Neural cell (in vitro differentiated cells): ENCODE results near the gene TMOD1. TPM values are rescaled to one million over a fixed set of nuclear protein-coding genes. Genes with fewer than 3 reads are reported as not detected.

ENCODE experiments used
- H2AFZ ChIP-seq: fragments of 200-600, 300-800 bp; sonication (generic), shearing (Covaris generic); 2 replicates; pipeline ENCODE4 v1.6.0; 2014; ENCODE audit warnings: low read depth, mild to moderate bottlenecking, antibody characterized with exemption, low read length, moderate library complexity
- H3F3A ChIP-seq: fragments of 200-600 bp; shearing (Covaris generic); 2 replicates; pipeline ENCODE4 v1.6.1; 2016; ENCODE audit warnings: mild to moderate bottlenecking, moderate library complexity, mixed read lengths, antibody characterized with exemption, low read length; ENCODE audit not compliant: insufficient read depth, poor library complexity, severe bottlenecking
- H3K27ac ChIP-seq: fragments of 200-600, 300-800 bp; sonication (generic), shearing (Covaris generic); 2 replicates; pipeline ENCODE4 v1.5.1; 2014; ENCODE audit warnings: mild to moderate bottlenecking, low read length, moderate library complexity
- H3K27me3 ChIP-seq: fragments of 300-800, 200-600 bp; sonication (generic), shearing (Covaris generic); 2 replicates; pipeline ENCODE4 v1.6.0; 2014; ENCODE audit warnings: mild to moderate bottlenecking, low read depth, low read length, moderate library complexity; ENCODE audit not compliant: insufficient read depth
- H3K36me3 ChIP-seq: fragments of 300-800, 200-600 bp; sonication (generic), shearing (Covaris generic); 2 replicates; pipeline ENCODE4 v1.5.1; 2014; ENCODE audit warnings: mild to moderate bottlenecking, antibody characterized with exemption, low read length, moderate library complexity; ENCODE audit not compliant: insufficient read depth
- H3K4me2 ChIP-seq: fragments of 300-800, 200-600 bp; sonication (generic), shearing (Covaris generic); 2 replicates; pipeline ENCODE4 v1.6.0; 2014; ENCODE audit warnings: mild to moderate bottlenecking, low read length
- H3K4me3 ChIP-seq: fragments of 300-800, 200-600 bp; sonication (generic), shearing (Covaris generic); 2 replicates; pipeline ENCODE4 v1.5.1; 2014; ENCODE audit warnings: mild to moderate bottlenecking, low read length, moderate library complexity
- H3K79me2 ChIP-seq: fragments of 200-600 bp; shearing (Covaris generic); replicated peaks from 2 replicates; pipeline ENCODE4 v1.6.0; 2014; ENCODE audit warnings: mild to moderate bottlenecking, low read length, moderate library complexity; ENCODE audit not compliant: insufficient read depth
- H3K9ac ChIP-seq: fragments of 300-800, 200-600 bp; sonication (generic), shearing (Covaris generic); 2 replicates; pipeline ENCODE4 v1.6.1; 2016; ENCODE audit warnings: mild to moderate bottlenecking, low read length, mixed read lengths
- H3K9me2 ChIP-seq: fragments of 200-600 bp; shearing (Covaris generic); 2 replicates; pipeline ENCODE4 v1.6.1; 2016; ENCODE audit warnings: mild to moderate bottlenecking, low read length, mixed read lengths; ENCODE audit not compliant: insufficient read depth
- H3K9me3 ChIP-seq: fragments of 200-600, 300-800 bp; sonication (generic), shearing (Covaris generic); 2 replicates; pipeline ENCODE4 v1.6.1; 2016; ENCODE audit warnings: mild to moderate bottlenecking, mixed run types, low read length, moderate library complexity, mixed read lengths
- H4K20me1 ChIP-seq: fragments of 200-600 bp; shearing (Covaris generic); 2 replicates; pipeline ENCODE4 v1.6.1; 2016; ENCODE audit warnings: mild to moderate bottlenecking, mixed run types; ENCODE audit not compliant: insufficient read depth
- CTCF ChIP-seq: fragments of 450-650 bp; IDR thresholded peaks from 2 replicates; pipeline ENCODE4 v1.5.1; 2014; ENCODE audit warnings: antibody characterized with exemption, mild to moderate bottlenecking, moderate library complexity; ENCODE audit not compliant: poor library complexity, severe bottlenecking
- EP300 ChIP-seq: fragments of 450-650 bp; conservative IDR thresholded peaks from 2 replicates; pipeline ENCODE4 v1.6.1; 2014; ENCODE audit warnings: antibody characterized with exemption, mild to moderate bottlenecking, moderate library complexity; ENCODE audit not compliant: poor library complexity, severe bottlenecking
- EZH2 ChIP-seq: fragments of 200-600, 300-800 bp; shearing (Covaris generic), sonication (generic); IDR thresholded peaks from 2 replicates; pipeline ENCODE4 v1.6.1; 2014; ENCODE audit warnings: antibody characterized with exemption, low read length, borderline replicate concordance, mild to moderate bottlenecking; ENCODE audit not compliant: insufficient read depth, poor library complexity, severe bottlenecking
- MXI1 ChIP-seq: fragments of 450-650 bp; conservative IDR thresholded peaks from 2 replicates; pipeline ENCODE4 v1.6.1; 2014; ENCODE audit warnings: antibody characterized with exemption, mild to moderate bottlenecking; ENCODE audit not compliant: poor library complexity, severe bottlenecking
- POLR2AphosphoS5 ChIP-seq: IDR thresholded peaks from 2 replicates; pipeline ENCODE4 v1.6.1; 2012
- RAD21 ChIP-seq: fragments of 450-650 bp; conservative IDR thresholded peaks from 2 replicates; pipeline ENCODE4 v1.6.1; 2014; ENCODE audit warnings: antibody characterized with exemption, mild to moderate bottlenecking, moderate library complexity
- REST ChIP-seq: IDR thresholded peaks from 2 replicates; pipeline ENCODE4 v1.6.1; 2012; ENCODE audit warnings: borderline replicate concordance
- SMC3 ChIP-seq: fragments of 450-650 bp; conservative IDR thresholded peaks from 2 replicates; pipeline ENCODE4 v1.6.1; 2014; ENCODE audit warnings: antibody characterized with exemption, mild to moderate bottlenecking, moderate library complexity; ENCODE audit not compliant: poor library complexity
- TAF1 ChIP-seq: IDR thresholded peaks from 2 replicates; pipeline ENCODE4 v1.6.1; 2012; ENCODE audit warnings: low read depth
- polyA plus RNA-seq: library from polyadenylated mRNA; depleted of rRNA; stranded (reverse); fragments of >200 nt; gene quantifications from 2 replicates; pipeline ENCODE4 v1.2.3, GENCODE V29; 2014

The TMOD1 gene
- polyA plus RNA-seq, 1 donor from 2014 or later, result 0.17 TPM

GRCh38 chr9:97559111-97559514 is 57.6 kb downstream of the TMOD1 start:
- no peak overlapping the region for H3K27ac ChIP-seq
- no peaks in the 10 kb centered on the region for H3K9me3 ChIP-seq
- no peaks in the 10 kb centered on the region for H3F3A ChIP-seq

GRCh38 chr9:97560154-97560553 is 58.7 kb downstream of the TMOD1 start:
- no peak overlapping the region for H2AFZ ChIP-seq
- no peaks in the 10 kb centered on the region for H3K9me2 ChIP-seq
- no peaks in the 10 kb centered on the region for H3K36me3 ChIP-seq
- H3K4me3 ChIP-seq, result no peak overlapping the region
- no peak overlapping the region for H3K27ac ChIP-seq
- H3K27me3 ChIP-seq, result no peaks in the 10 kb centered on the region
- no peak overlapping the region for H3K9ac ChIP-seq
- TF ChIP-seq REST (no peak), SMC3 (no peak), POLR2AphosphoS5 (no peak), CTCF (no peak), RAD21 (no peak)
- no peaks in the 10 kb centered on the region for H3K79me2 ChIP-seq
- no peaks in the 10 kb centered on the region for H4K20me1 ChIP-seq
- no peak overlapping the region for H3K4me2 ChIP-seq
- no peaks in the 10 kb centered on the region for H3F3A ChIP-seq
- no peaks in the 10 kb centered on the region for H3K9me3 ChIP-seq

More at GRCh38 chr9:97559111-97559514, 57.6 kb downstream of the TMOD1 start:
- no peak overlapping the region for H3K4me3 ChIP-seq
- no peak overlapping the region for H3K9ac ChIP-seq
- H3K79me2 ChIP-seq, result no peaks in the 10 kb centered on the region
- H3K36me3 ChIP-seq, result no peaks in the 10 kb centered on the region
- H3K4me2 ChIP-seq, result no peak overlapping the region
- TF ChIP-seq SMC3 (no peak), EZH2 (no peak), POLR2AphosphoS5 (no peak), CTCF (no peak), RAD21 (no peak), MXI1 (no peak), EP300 (no peak), TAF1 (no peak), REST (no peak)
- H2AFZ ChIP-seq, result no peak overlapping the region
- no peaks in the 10 kb centered on the region for H4K20me1 ChIP-seq
- no peaks in the 10 kb centered on the region for H3K9me2 ChIP-seq
- no peaks in the 10 kb centered on the region for H3K27me3 ChIP-seq
